Activated CD8-positive, alpha-beta memory T cell treated with anti-CD3 and anti-CD28 coated beads, Interleukin-2, amount 10 ng/mL, durations not matched to agents 7 days and 5 days (primary cell): ENCODE data around the gene ADAMTS3. TPM values are rescaled to one million over a fixed set of nuclear protein-coding genes. Genes with fewer than 3 reads are reported as not detected.
"Not testable (repeated sequence)": the region's sequence is repeated elsewhere in the genome, so short reads cannot be mapped to it uniquely, and the experiment has no call there.

Experiments used
- ATAC-seq: fragments of 150-1000 bp; cut with Tn5 transposase; one replicate; pipeline ENCODE4 v1.10.0; 2021; ENCODE audit warnings: moderate library complexity
- CTCF ChIA-PET: fragments of 350-600 bp; sonication (Branson Sonifier 250); formaldehyde crosslinking; loops from one replicate; lab custom pipeline; 2021; ENCODE audit warnings: antibody characterized with exemption; lab: Charles Lee
- DNase-seq: peaks from one replicate; pipeline ENCODE4 v3.0.0-alpha.2; 2020
- H3K27ac Mint-ChIP-seq: one replicate; pipeline ENCODE4 v1.8.0; 2021; ENCODE audit warnings: mild to moderate bottlenecking, mixed read lengths
- H3K27me3 Mint-ChIP-seq: one replicate; pipeline ENCODE4 v1.8.0; 2021; ENCODE audit warnings: mixed read lengths
- H3K36me3 Mint-ChIP-seq: one replicate; pipeline ENCODE4 v1.8.0; 2021; ENCODE audit warnings: mild to moderate bottlenecking, mixed read lengths
- H3K4me1 Mint-ChIP-seq: one replicate; pipeline ENCODE4 v1.8.0; 2021; ENCODE audit warnings: mixed read lengths
- H3K4me3 Mint-ChIP-seq: one replicate; pipeline ENCODE4 v1.8.0; 2021; ENCODE audit warnings: mild to moderate bottlenecking, moderate library complexity, mixed read lengths
- H3K9me3 Mint-ChIP-seq: one replicate; pipeline ENCODE4 v1.8.0; 2022; ENCODE audit warnings: low read depth, mixed read lengths
- total RNA-seq, 2 experiments: library from RNA; stranded (reverse); gene quantifications; one replicate each; pipeline ENCODE4 v1.2.3, GENCODE V29; 2021

ADAMTS3 gene
- total RNA-seq, 2 experiments from 2014 or later: not detected

- Mint-ChIP-seq H3K9me3 (no peaks in the 10 kb centered on the region), H3K36me3 (no peaks in the 10 kb centered on the region), H3K4me3 (no peak overlapping the region), H3K27ac (no peak overlapping the region), H3K27me3 (peaks cover 49% of the 10 kb centered on the region), H3K4me1 (peaks cover 9% of the 10 kb centered on the region)
- CTCF ChIA-PET: no interaction called here
- no peak for ATAC-seq
- DNase-seq: no peak
These were observed 2.0 kb downstream of the ADAMTS3 start for GRCh38 chr4:72567036-72567435.

GRCh38 chr4:72566464-72566972, 2.5 kb downstream of the ADAMTS3 start:
- peaks cover 9% of the 10 kb centered on the region for H3K4me1 Mint-ChIP-seq
- ATAC-seq: no peak
- CTCF ChIA-PET: no interaction called here

GRCh38 chr4:72564789-72565188, 4.2 kb downstream of the ADAMTS3 start:
- Mint-ChIP-seq H3K4me3 (no peak overlapping the region), H3K36me3 (no peaks in the 10 kb centered on the region), H3K27ac (no peak overlapping the region), H3K9me3 (no peaks in the 10 kb centered on the region), H3K27me3 (peaks cover 36% of the 10 kb centered on the region), H3K4me1 (peaks cover 8% of the 10 kb centered on the region)
- ATAC-seq (no peak), DNase-seq (no peak)
- CTCF ChIA-PET: no interaction called here

More at GRCh38 chr4:72566464-72566972, 2.5 kb downstream of the ADAMTS3 start:
- no peak for DNase-seq
- Mint-ChIP-seq H3K4me3 (no peak overlapping the region), H3K27ac (no peak overlapping the region), H3K36me3 (no peaks in the 10 kb centered on the region), H3K9me3 (no peaks in the 10 kb centered on the region), H3K27me3 (peaks cover 48% of the 10 kb centered on the region)

GRCh38 chr4:72564184-72564583, 4.8 kb downstream of the ADAMTS3 start:
- H3K9me3 Mint-ChIP-seq: no peaks in the 10 kb centered on the region
- peaks cover 32% of the 10 kb centered on the region for H3K27me3 Mint-ChIP-seq
- ATAC-seq (no peak), DNase-seq (no peak)
- H3K4me3 Mint-ChIP-seq: no peak overlapping the region
- peaks cover 6% of the 10 kb centered on the region for H3K4me1 Mint-ChIP-seq
- H3K36me3 Mint-ChIP-seq: no peaks in the 10 kb centered on the region
- CTCF ChIA-PET: no interaction called here
- no peak overlapping the region for H3K27ac Mint-ChIP-seq

- no peaks in the 10 kb centered on the region for H3K9me3 Mint-ChIP-seq
- no peak for DNase-seq
- no peaks in the 10 kb centered on the region for H3K36me3 Mint-ChIP-seq
- H3K27me3 Mint-ChIP-seq: no peaks in the 10 kb centered on the region
- CTCF ChIA-PET: no interaction called here
- no peak overlapping the region for H3K27ac Mint-ChIP-seq
- ATAC-seq: no peak
- H3K4me3 Mint-ChIP-seq: no peak overlapping the region
- H3K4me1 Mint-ChIP-seq: no peaks in the 10 kb centered on the region
These were observed 10.4 kb downstream of the ADAMTS3 start for GRCh38 chr4:72558655-72559054.

GRCh38 chr4:72557021-72557420, 12.0 kb downstream of the ADAMTS3 start:
- CTCF ChIA-PET: no interaction called here
- no peaks in the 10 kb centered on the region for H3K9me3 Mint-ChIP-seq
- no peaks in the 10 kb centered on the region for H3K4me1 Mint-ChIP-seq
- H3K36me3 Mint-ChIP-seq: no peaks in the 10 kb centered on the region
- ATAC-seq (no peak), DNase-seq (no peak)
- H3K4me3 Mint-ChIP-seq: no peak overlapping the region
- no peaks in the 10 kb centered on the region for H3K27me3 Mint-ChIP-seq
- H3K27ac Mint-ChIP-seq: no peak overlapping the region

GRCh38 chr4:72555377-72555831, 13.6 kb downstream of the ADAMTS3 start:
- Mint-ChIP-seq H3K9me3 (no peaks in the 10 kb centered on the region), H3K4me3 (no peak overlapping the region)

GRCh38 chr4:72553540-72554337, 15.3 kb downstream of the ADAMTS3 start:
- no peaks in the 10 kb centered on the region for H3K4me1 Mint-ChIP-seq
- CTCF ChIA-PET: no interaction called here

More at GRCh38 chr4:72555377-72555831, 13.6 kb downstream of the ADAMTS3 start:
- Mint-ChIP-seq H3K27ac (no peak overlapping the region), H3K27me3 (no peaks in the 10 kb centered on the region), H3K36me3 (no peaks in the 10 kb centered on the region), H3K4me1 (no peaks in the 10 kb centered on the region)
- CTCF ChIA-PET: no interaction called here
- DNase-seq (no peak), ATAC-seq (no peak)

GRCh38 chr4:72552447-72552846, 16.6 kb downstream of the ADAMTS3 start:
- H3K4me1 Mint-ChIP-seq: no peaks in the 10 kb centered on the region
- ATAC-seq (no peak), DNase-seq (no peak)
- no peaks in the 10 kb centered on the region for H3K27me3 Mint-ChIP-seq
- CTCF ChIA-PET: no interaction called here
- no peaks in the 10 kb centered on the region for H3K36me3 Mint-ChIP-seq
- H3K9me3 Mint-ChIP-seq: no peaks in the 10 kb centered on the region
- no peak overlapping the region for H3K27ac Mint-ChIP-seq
- H3K4me3 Mint-ChIP-seq: no peak overlapping the region

More at GRCh38 chr4:72553540-72554337, 15.3 kb downstream of the ADAMTS3 start:
- Mint-ChIP-seq H3K27ac (no peak overlapping the region), H3K36me3 (no peaks in the 10 kb centered on the region), H3K9me3 (no peaks in the 10 kb centered on the region), H3K4me3 (no peak overlapping the region), H3K27me3 (no peaks in the 10 kb centered on the region)
- ATAC-seq (no peak), DNase-seq (no peak)

- Mint-ChIP-seq H3K9me3 (no peaks in the 10 kb centered on the region), H3K27ac (no peak overlapping the region)
These were observed 22.6 kb downstream of the ADAMTS3 start for GRCh38 chr4:72546456-72546855.

GRCh38 chr4:72540694-72541093, 28.3 kb downstream of the ADAMTS3 start:
- not testable (repeated sequence) for H3K4me1 Mint-ChIP-seq, ATAC-seq, H3K9me3 Mint-ChIP-seq

More at GRCh38 chr4:72546456-72546855, 22.6 kb downstream of the ADAMTS3 start:
- CTCF ChIA-PET: no interaction called here
- no peaks in the 10 kb centered on the region for H3K4me1 Mint-ChIP-seq
- no peaks in the 10 kb centered on the region for H3K27me3 Mint-ChIP-seq
- H3K4me3 Mint-ChIP-seq: no peak overlapping the region
- H3K36me3 Mint-ChIP-seq: no peaks in the 10 kb centered on the region
- DNase-seq: no peak
- no peak for ATAC-seq

GRCh38 chr4:72538006-72538405, 31.0 kb downstream of the ADAMTS3 start:
- Mint-ChIP-seq H3K4me3 (no peak overlapping the region), H3K36me3 (no peaks in the 10 kb centered on the region), H3K27me3 (no peaks in the 10 kb centered on the region), H3K4me1 (no peaks in the 10 kb centered on the region), H3K9me3 (peaks cover 2% of the 10 kb centered on the region), H3K27ac (no peak overlapping the region)
- no peak for DNase-seq
- ATAC-seq: no peak
- CTCF ChIA-PET: no interaction called here

More at GRCh38 chr4:72540694-72541093, 28.3 kb downstream of the ADAMTS3 start:
- H3K27ac Mint-ChIP-seq, DNase-seq, H3K4me3 Mint-ChIP-seq, H3K36me3 Mint-ChIP-seq, CTCF ChIA-PET, H3K27me3 Mint-ChIP-seq: not testable (repeated sequence)

- CTCF ChIA-PET: no interaction called here
- Mint-ChIP-seq H3K9me3 (peaks cover 2% of the 10 kb centered on the region), H3K27ac (no peak overlapping the region), H3K36me3 (no peaks in the 10 kb centered on the region), H3K4me1 (no peaks in the 10 kb centered on the region), H3K4me3 (no peak overlapping the region), H3K27me3 (no peaks in the 10 kb centered on the region)
- DNase-seq: no peak
- no peak for ATAC-seq
These were observed 32.6 kb downstream of the ADAMTS3 start for GRCh38 chr4:72536443-72536842.

GRCh38 chr4:72531768-72532290, 37.2 kb downstream of the ADAMTS3 start:
- no peaks in the 10 kb centered on the region for H3K27me3 Mint-ChIP-seq
- no peaks in the 10 kb centered on the region for H3K9me3 Mint-ChIP-seq
- no peaks in the 10 kb centered on the region for H3K36me3 Mint-ChIP-seq
- H3K27ac Mint-ChIP-seq: no peak overlapping the region
- no peak for ATAC-seq
- H3K4me1 Mint-ChIP-seq: no peaks in the 10 kb centered on the region
- CTCF ChIA-PET: no interaction called here
- no peak overlapping the region for H3K4me3 Mint-ChIP-seq
- no peak for DNase-seq
